ENCODE results near the gene CDKAL1. TPM values are rescaled to one million over a fixed set of nuclear protein-coding genes. Genes with fewer than 3 reads are reported as not detected.
A peak's percentile ranks its signal among the peaks of the same experiment; 100 is the strongest.

CDKAL1 gene
- total RNA-seq, 2 donors from 2014 or later: 23.5 to 26.4 TPM

GRCh38 chr6:21095462-21095861, 561.2 kb downstream of the CDKAL1 start:
- no peak for TF ChIP-seq CTCF (conservative IDR thresholded peaks at IDR 0.05)
- H3K9me3 ChIP-seq (ENCODE audit: control insufficient read depth, low read length): no peaks in the 10 kb centered on the region
- 94% methylated on average over 2 of the region's 2 CpGs; no CpG with 5 or more reads in 1 of the 2 experiments for WGBS, 2 experiments (ENCODE audit: insufficient coverage in 1 of 2, insufficient read length in 1 of 2)
- no peak overlapping the region for H3K9ac ChIP-seq (ENCODE audit: extremely low read depth, low read length, poor library complexity, severe bottlenecking)
- Mint-ChIP-seq H3K9me3 (no peaks in the 10 kb centered on the region), H3K27ac (no peak overlapping the region), H3K4me1 (peaks cover 40% of the 10 kb centered on the region), H3K4me3 (no peak overlapping the region), H3K27me3 (ENCODE audit: insufficient read depth) (no peaks in the 10 kb centered on the region), H3K36me3 (ENCODE audit: low read depth) (no peaks in the 10 kb centered on the region)
- H3K27me3 ChIP-seq (ENCODE audit: control insufficient read depth, insufficient read depth, low read length, poor library complexity, severe bottlenecking): no peaks in the 10 kb centered on the region
- H3K36me3 ChIP-seq (ENCODE audit: control insufficient read depth, insufficient read depth, low read length): no peaks in the 10 kb centered on the region
- no peak for DNase-seq
- no peak overlapping the region for H3K27ac ChIP-seq (ENCODE audit: low read depth, low read length)
- peaks cover 16% of the 10 kb centered on the region for H3K4me1 ChIP-seq (ENCODE audit: control insufficient read depth, insufficient read depth, low read length)
- H3K4me3 ChIP-seq (ENCODE audit: low read length): no peak overlapping the region

- WGBS, 2 experiments (ENCODE audit: insufficient coverage in 1 of 2, insufficient read length in 1 of 2): 90 to 93% methylated on average over 4 of the region's 4 CpGs
- Histone ChIP-seq H3K27ac (ENCODE audit: low read depth, low read length) (no peak overlapping the region), H3K9ac (ENCODE audit: extremely low read depth, low read length, poor library complexity, severe bottlenecking) (no peak overlapping the region), H3K9me3 (ENCODE audit: control insufficient read depth, low read length) (no peaks in the 10 kb centered on the region), H3K27me3 (ENCODE audit: control insufficient read depth, insufficient read depth, low read length, poor library complexity, severe bottlenecking) (no peaks in the 10 kb centered on the region), H3K4me1 (ENCODE audit: control insufficient read depth, insufficient read depth, low read length) (peaks cover 31% of the 10 kb centered on the region), H3K4me3 (ENCODE audit: low read length) (peak overlapping the region; percentile 7), H3K36me3 (ENCODE audit: control insufficient read depth, insufficient read depth, low read length) (no peaks in the 10 kb centered on the region)
- H3K4me1 Mint-ChIP-seq: peaks cover 52% of the 10 kb centered on the region
- no peak for DNase-seq
- H3K9me3 Mint-ChIP-seq: no peaks in the 10 kb centered on the region
- no peak for TF ChIP-seq CTCF (conservative IDR thresholded peaks at IDR 0.05)
- H3K36me3 Mint-ChIP-seq (ENCODE audit: low read depth): no peaks in the 10 kb centered on the region
- H3K4me3 Mint-ChIP-seq: no peak overlapping the region
- peak overlapping the region; percentile 40 for H3K27ac Mint-ChIP-seq
- no peaks in the 10 kb centered on the region for H3K27me3 Mint-ChIP-seq (ENCODE audit: insufficient read depth)
Measured at GRCh38 chr6:21098134-21098533, 563.9 kb downstream of the CDKAL1 start.

GRCh38 chr6:21098744-21099143, 564.5 kb downstream of the CDKAL1 start:
- peaks cover 55% of the 10 kb centered on the region for H3K4me1 Mint-ChIP-seq
- WGBS, 2 experiments (ENCODE audit: insufficient coverage in 1 of 2, insufficient read length in 1 of 2): 96 to 100% methylated on average over 1 of the region's 1 CpG
- peak overlapping the region; percentile 7 for H3K4me3 ChIP-seq (ENCODE audit: low read length)
- peak overlapping the region; percentile 40 for H3K27ac Mint-ChIP-seq
- no peaks in the 10 kb centered on the region for H3K36me3 Mint-ChIP-seq (ENCODE audit: low read depth)
- H3K36me3 ChIP-seq (ENCODE audit: control insufficient read depth, insufficient read depth, low read length): no peaks in the 10 kb centered on the region
- no peaks in the 10 kb centered on the region for H3K27me3 ChIP-seq (ENCODE audit: control insufficient read depth, insufficient read depth, low read length, poor library complexity, severe bottlenecking)
- no peak for DNase-seq
- TF ChIP-seq CTCF (conservative IDR thresholded peaks at IDR 0.05): no peak
- no peak overlapping the region for H3K27ac ChIP-seq (ENCODE audit: low read depth, low read length)
- H3K9ac ChIP-seq (ENCODE audit: extremely low read depth, low read length, poor library complexity, severe bottlenecking): no peak overlapping the region
- no peaks in the 10 kb centered on the region for H3K27me3 Mint-ChIP-seq (ENCODE audit: insufficient read depth)
- peaks cover 34% of the 10 kb centered on the region for H3K4me1 ChIP-seq (ENCODE audit: control insufficient read depth, insufficient read depth, low read length)
- no peak overlapping the region for H3K4me3 Mint-ChIP-seq
- no peaks in the 10 kb centered on the region for H3K9me3 Mint-ChIP-seq
- no peaks in the 10 kb centered on the region for H3K9me3 ChIP-seq (ENCODE audit: control insufficient read depth, low read length)

Data from endodermal cell (in vitro differentiated cells).